ENCODE measurements around the gene SDHAF2. TPM values are rescaled to one million over a fixed set of nuclear protein-coding genes. Genes with fewer than 3 reads are reported as not detected.

Gene SDHAF2
- total RNA-seq, 1 experiment from 2014 or later, result 90.4 TPM

GRCh38 chr11:61416941-61417340, 13.0 kb upstream of the SDHAF2 start:
- no peaks in the 10 kb centered on the region for H3F3A ChIP-seq (ENCODE audit: low read length, unreplicated experiment)
- H4K20me1 ChIP-seq (ENCODE audit: low read length), result peaks cover 20% of the 10 kb centered on the region
- peaks cover 89% of the 10 kb centered on the region for H3K36me3 ChIP-seq (ENCODE audit: low read depth, low read length)
- H3K27me3 ChIP-seq (ENCODE audit: low read length), result no peaks in the 10 kb centered on the region
- no peaks in the 10 kb centered on the region for H3K9me2 ChIP-seq (replicated peaks; ENCODE audit: low read length)
- ChIA-PET CTCF (no interaction called here), POLR2A (ENCODE audit: unreplicated experiment) (no interaction called here)
- H2AFZ ChIP-seq (ENCODE audit: low read length), result no peak overlapping the region
- no peak overlapping the region for H3K4me3 ChIP-seq (ENCODE audit: low read length)
- no peak overlapping the region for H3K4me2 ChIP-seq (ENCODE audit: low read length)
- DNase-seq, result no peak
- H3K27ac ChIP-seq (ENCODE audit: low read length), result no peak overlapping the region
- peaks cover 32% of the 10 kb centered on the region for H3K79me2 ChIP-seq (ENCODE audit: low read length)
- no peaks in the 10 kb centered on the region for H3K9me3 ChIP-seq (ENCODE audit: low read length)
- 0 out of 2 replicates have a peak, but pooled peaks cover 5% of the 10 kb centered on the region for H3K4me1 ChIP-seq (ENCODE audit: insufficient read depth, low read length)
- peak; percentile 47 for ATAC-seq
- BruUV-seq (replicated peaks), result no TSS peak
- intact Hi-C loops (cut with micrococcal nuclease), result no loop called here
- no peak overlapping the region for H3K9ac ChIP-seq (ENCODE audit: low read length)
- TF ChIP-seq EZH2phosphoT487 (IDR thresholded peaks at IDR 0.05; ENCODE audit: borderline replicate concordance, low read length), result no peak
- no peak for TF ChIP-seq CTCF (conservative IDR thresholded peaks at IDR 0.05; ENCODE audit: low read depth, low read length)
- no peak for TF ChIP-seq EZH2 (IDR thresholded peaks at IDR 0.05; ENCODE audit: low read length, unreplicated experiment)

GRCh38 chr11:61417670-61418069, 12.3 kb upstream of the SDHAF2 start:
- Histone ChIP-seq H3K9ac (ENCODE audit: low read length) (no peak overlapping the region), H3K36me3 (ENCODE audit: low read depth, low read length) (peaks cover 90% of the 10 kb centered on the region), H3K4me3 (ENCODE audit: low read length) (no peak overlapping the region), H3F3A (ENCODE audit: low read length, unreplicated experiment) (no peaks in the 10 kb centered on the region), H3K79me2 (ENCODE audit: low read length) (peaks cover 38% of the 10 kb centered on the region), H2AFZ (ENCODE audit: low read length) (no peak overlapping the region), H3K9me2 (replicated peaks; ENCODE audit: low read length) (no peaks in the 10 kb centered on the region), H3K27me3 (ENCODE audit: low read length) (no peaks in the 10 kb centered on the region), H4K20me1 (ENCODE audit: low read length) (peaks cover 20% of the 10 kb centered on the region), H3K4me2 (ENCODE audit: low read length) (no peak overlapping the region), H3K9me3 (ENCODE audit: low read length) (no peaks in the 10 kb centered on the region), H3K27ac (ENCODE audit: low read length) (peak overlapping the region; percentile 39), H3K4me1 (ENCODE audit: insufficient read depth, low read length) (0 out of 2 replicates have a peak, but pooled peaks cover 5% of the 10 kb centered on the region)
- no peak for TF ChIP-seq CTCF (conservative IDR thresholded peaks at IDR 0.05; ENCODE audit: low read depth, low read length)
- TF ChIP-seq EZH2 (IDR thresholded peaks at IDR 0.05; ENCODE audit: low read length, unreplicated experiment), result no peak
- TF ChIP-seq EZH2phosphoT487 (IDR thresholded peaks at IDR 0.05; ENCODE audit: borderline replicate concordance, low read length), result no peak
- no TSS peak for BruUV-seq (replicated peaks)
- DNase-seq, result no peak
- POLR2A ChIA-PET (ENCODE audit: unreplicated experiment), result no interaction called here
- no peak for ATAC-seq
- intact Hi-C loops (cut with micrococcal nuclease), result no loop called here
- CTCF ChIA-PET, result interaction anchor here (0.9 kb wide), 1 partner anchor 17 kb away, joined by 5 read pairs; no protein-coding TSS in a partner anchor

GRCh38 chr11:61418136-61418535, 11.8 kb upstream of the SDHAF2 start:
- POLR2A ChIA-PET (ENCODE audit: unreplicated experiment), result no interaction called here
- intact Hi-C loops (cut with micrococcal nuclease), result no loop called here
- Histone ChIP-seq H3K27me3 (ENCODE audit: low read length) (no peaks in the 10 kb centered on the region), H3K4me1 (ENCODE audit: insufficient read depth, low read length) (0 out of 2 replicates have a peak, but pooled peaks cover 5% of the 10 kb centered on the region), H2AFZ (ENCODE audit: low read length) (no peak overlapping the region), H3K27ac (ENCODE audit: low read length) (peak overlapping the region; percentile 39), H3K4me3 (ENCODE audit: low read length) (no peak overlapping the region), H3K4me2 (ENCODE audit: low read length) (no peak overlapping the region), H3K9ac (ENCODE audit: low read length) (no peak overlapping the region), H3K79me2 (ENCODE audit: low read length) (peaks cover 39% of the 10 kb centered on the region), H3K36me3 (ENCODE audit: low read depth, low read length) (peaks cover 88% of the 10 kb centered on the region), H3K9me3 (ENCODE audit: low read length) (no peaks in the 10 kb centered on the region), H3F3A (ENCODE audit: low read length, unreplicated experiment) (no peaks in the 10 kb centered on the region), H4K20me1 (ENCODE audit: low read length) (peaks cover 20% of the 10 kb centered on the region), H3K9me2 (replicated peaks; ENCODE audit: low read length) (no peaks in the 10 kb centered on the region)
- no TSS peak for BruUV-seq (replicated peaks)
- ATAC-seq, result peak; percentile 75
- CTCF ChIA-PET, result interaction anchor here (0.9 kb wide), 1 partner anchor 17 kb away, joined by 5 read pairs; no protein-coding TSS in a partner anchor
- DNase-seq, result peak; percentile 37
- TF ChIP-seq EZH2 (IDR thresholded peaks at IDR 0.05; ENCODE audit: low read length, unreplicated experiment), result no peak
- no peak for TF ChIP-seq EZH2phosphoT487 (IDR thresholded peaks at IDR 0.05; ENCODE audit: borderline replicate concordance, low read length)
- no peak for TF ChIP-seq CTCF (conservative IDR thresholded peaks at IDR 0.05; ENCODE audit: low read depth, low read length)

Data from PC-3 (cell line).